Mucosa of descending colon (tissue), 3 donors: ENCODE results near the gene ANKS6. TPM values are rescaled to one million over a fixed set of nuclear protein-coding genes. Genes with fewer than 3 reads are reported as not detected.

Experiments used
- ATAC-seq: fragments of 200-7000 bp; cut with Tn5 transposase; one replicate; pipeline ENCODE4 v1.9.1; 2020; ENCODE audit warnings: mild to moderate bottlenecking, moderate library complexity
- DNase-seq, 3 donors: peaks; one replicate each; pipeline ENCODE4 v3.0.0-alpha.2; 2020
- H3K36me3 ChIP-seq: fragments of 200-600 bp; one replicate; pipeline ENCODE4 v1.8.0; 2021; ENCODE audit warnings: low read depth, mild to moderate bottlenecking
- H3K4me1 ChIP-seq: fragments of 200-600 bp; one replicate; pipeline ENCODE4 v1.8.0; 2021; ENCODE audit warnings: low read depth, mild to moderate bottlenecking
- H3K4me3 ChIP-seq: fragments of 200-600 bp; one replicate; pipeline ENCODE4 v1.8.0; 2021; ENCODE audit warnings: mild to moderate bottlenecking
- H3K9me3 ChIP-seq: fragments of 200-600 bp; one replicate; pipeline ENCODE4 v1.8.0; 2021; ENCODE audit warnings: mild to moderate bottlenecking
- intact Hi-C, 2 donors: fragments of 100-400 bp; cut with DNase I in 1 of 2; cut with micrococcal nuclease in 1 of 2; formaldehyde crosslinking; loops; one replicate each; pipeline versions ENCODE4 v1.11.0 to v1.11.1; 2022; cut with DNase I, micrococcal nuclease
- total RNA-seq, 3 donors: library from RNA; stranded (reverse); fragmentation: NEBNext Ultra II Directional in 2 of 3; extraction: Animal tissue kit (Norgen Biotek cat#: 25700) in 2 of 3; gene quantifications; one replicate each; pipeline versions ENCODE4 v1.2.1 to v1.2.4, GENCODE V29; 2021 to 2023
- TF ChIP-seq, protein P1 (sequence below): fragments of 200-600 bp; IDR thresholded peaks from one replicate; pipeline ENCODE4 v1.8.0; 2022; ENCODE audit warnings: antibody characterized with exemption, mild to moderate bottlenecking
- donor health status: DM: no; HTN: no; CAD: no; lungs with moderate emphysema.
- donor health status: DM: no; HTN: no; CAD: no.
- donor health status: DM: no; HTN: yes; CAD: no.

ANKS6 gene
- total RNA-seq, 3 donors from 2014 or later, result 16.6 to 23.4 (median 22.4) TPM

DNA sequence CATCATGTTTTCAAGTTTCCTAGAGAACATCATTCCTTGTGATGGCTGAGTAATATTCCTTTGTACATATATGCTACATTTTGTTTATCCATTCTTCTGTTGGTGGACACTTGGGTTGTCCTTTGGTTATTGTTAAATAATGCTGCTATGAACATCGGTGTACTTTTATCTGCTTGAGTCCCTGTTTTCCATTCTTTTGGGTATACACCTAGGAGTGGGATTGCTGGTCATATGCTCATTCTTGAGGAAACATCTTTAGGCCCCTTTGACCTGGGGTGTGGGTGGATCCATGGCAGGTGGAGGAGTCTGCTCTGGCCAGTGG is 36.4 kb upstream of the ANKS6 start:
- ATAC-seq (no peak), DNase-seq (no peak)
- intact Hi-C loops, result no loop called here
- TF ChIP-seq, protein P1, sequence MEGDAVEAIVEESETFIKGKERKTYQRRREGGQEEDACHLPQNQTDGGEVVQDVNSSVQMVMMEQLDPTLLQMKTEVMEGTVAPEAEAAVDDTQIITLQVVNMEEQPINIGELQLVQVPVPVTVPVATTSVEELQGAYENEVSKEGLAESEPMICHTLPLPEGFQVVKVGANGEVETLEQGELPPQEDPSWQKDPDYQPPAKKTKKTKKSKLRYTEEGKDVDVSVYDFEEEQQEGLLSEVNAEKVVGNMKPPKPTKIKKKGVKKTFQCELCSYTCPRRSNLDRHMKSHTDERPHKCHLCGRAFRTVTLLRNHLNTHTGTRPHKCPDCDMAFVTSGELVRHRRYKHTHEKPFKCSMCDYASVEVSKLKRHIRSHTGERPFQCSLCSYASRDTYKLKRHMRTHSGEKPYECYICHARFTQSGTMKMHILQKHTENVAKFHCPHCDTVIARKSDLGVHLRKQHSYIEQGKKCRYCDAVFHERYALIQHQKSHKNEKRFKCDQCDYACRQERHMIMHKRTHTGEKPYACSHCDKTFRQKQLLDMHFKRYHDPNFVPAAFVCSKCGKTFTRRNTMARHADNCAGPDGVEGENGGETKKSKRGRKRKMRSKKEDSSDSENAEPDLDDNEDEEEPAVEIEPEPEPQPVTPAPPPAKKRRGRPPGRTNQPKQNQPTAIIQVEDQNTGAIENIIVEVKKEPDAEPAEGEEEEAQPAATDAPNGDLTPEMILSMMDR, result no peak
- no peaks in the 10 kb centered on the region for H3K9me3 ChIP-seq
- H3K36me3 ChIP-seq, result no peaks in the 10 kb centered on the region
- H3K4me1 ChIP-seq, result no peaks in the 10 kb centered on the region
- no peak overlapping the region for H3K4me3 ChIP-seq

DNA sequence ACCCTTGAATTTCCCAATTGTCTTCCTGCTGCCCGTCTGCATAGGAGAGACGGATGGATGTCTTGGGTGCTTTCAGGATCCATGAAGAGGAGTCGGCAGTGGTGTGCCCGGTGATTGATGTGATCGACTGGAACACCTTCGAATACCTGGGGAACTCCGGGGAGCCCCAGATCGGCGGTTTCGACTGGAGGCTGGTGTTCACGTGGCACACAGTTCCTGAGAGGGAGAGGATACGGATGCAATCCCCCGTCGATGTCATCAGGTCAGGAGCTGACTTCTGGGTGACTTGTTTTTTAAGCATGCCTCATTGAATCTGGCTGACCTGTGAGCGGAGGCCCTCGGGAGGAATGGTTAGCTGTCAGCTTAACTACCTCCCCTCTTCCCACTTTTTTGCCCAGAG is 35.3 kb upstream of the ANKS6 start:
- H3K4me3 ChIP-seq, result no peak overlapping the region
- DNase-seq (no peak), ATAC-seq (no peak)
- H3K9me3 ChIP-seq, result no peaks in the 10 kb centered on the region
- TF ChIP-seq, protein P1, result no peak
- no peaks in the 10 kb centered on the region for H3K4me1 ChIP-seq
- intact Hi-C loops, result no loop called here
- peaks cover 2% of the 10 kb centered on the region for H3K36me3 ChIP-seq

DNA sequence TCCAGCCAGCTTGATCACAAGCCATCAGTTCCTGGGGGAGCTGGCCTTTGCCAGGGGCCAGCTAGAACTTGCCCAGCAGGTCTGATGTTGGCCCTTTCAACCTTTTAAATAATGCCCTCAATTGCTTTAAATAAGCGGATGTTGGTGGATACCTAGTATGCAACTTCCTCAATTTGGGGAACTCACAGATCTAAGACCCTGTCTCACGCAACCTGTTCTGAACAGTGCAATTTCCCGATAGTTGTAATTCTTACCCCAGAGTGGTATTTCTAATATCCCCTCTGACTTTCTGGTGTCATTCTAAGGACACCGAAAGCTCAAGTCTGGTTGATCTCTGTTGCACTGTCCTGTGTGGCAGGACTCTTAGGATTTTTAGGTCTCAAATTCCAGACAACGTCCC is 34.2 kb upstream of the ANKS6 start:
- TF ChIP-seq, protein P1, result no peak
- intact Hi-C loops, result no loop called here
- H3K36me3 ChIP-seq, result peaks cover 3% of the 10 kb centered on the region
- ATAC-seq (no peak), DNase-seq (no peak)
- no peaks in the 10 kb centered on the region for H3K4me1 ChIP-seq
- H3K4me3 ChIP-seq, result no peak overlapping the region
- no peaks in the 10 kb centered on the region for H3K9me3 ChIP-seq

DNA sequence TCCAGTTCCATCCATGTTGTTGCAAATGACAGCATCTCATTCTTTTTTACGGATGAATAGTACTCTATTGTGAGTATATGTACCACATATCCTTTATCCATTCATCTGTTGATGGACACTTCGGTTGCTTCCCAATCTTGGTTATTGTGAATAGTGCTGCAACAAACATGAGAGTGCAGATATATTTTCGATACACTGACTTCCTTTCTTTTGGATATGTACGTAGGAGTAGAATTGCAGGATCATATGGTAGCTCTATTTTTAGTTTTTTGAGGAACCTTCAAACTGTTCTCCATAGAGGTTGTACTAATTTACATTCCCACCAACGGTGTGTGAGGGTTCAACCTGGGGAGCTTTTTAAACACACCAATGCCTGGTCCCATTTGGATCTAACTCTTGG is 33.4 kb upstream of the ANKS6 start:
- no peaks in the 10 kb centered on the region for H3K4me1 ChIP-seq
- ATAC-seq (no peak), DNase-seq (no peak)
- H3K36me3 ChIP-seq, result peaks cover 3% of the 10 kb centered on the region
- H3K4me3 ChIP-seq, result no peak overlapping the region
- intact Hi-C loops, result no loop called here
- no peaks in the 10 kb centered on the region for H3K9me3 ChIP-seq
- TF ChIP-seq, protein P1, result no peak

DNA sequence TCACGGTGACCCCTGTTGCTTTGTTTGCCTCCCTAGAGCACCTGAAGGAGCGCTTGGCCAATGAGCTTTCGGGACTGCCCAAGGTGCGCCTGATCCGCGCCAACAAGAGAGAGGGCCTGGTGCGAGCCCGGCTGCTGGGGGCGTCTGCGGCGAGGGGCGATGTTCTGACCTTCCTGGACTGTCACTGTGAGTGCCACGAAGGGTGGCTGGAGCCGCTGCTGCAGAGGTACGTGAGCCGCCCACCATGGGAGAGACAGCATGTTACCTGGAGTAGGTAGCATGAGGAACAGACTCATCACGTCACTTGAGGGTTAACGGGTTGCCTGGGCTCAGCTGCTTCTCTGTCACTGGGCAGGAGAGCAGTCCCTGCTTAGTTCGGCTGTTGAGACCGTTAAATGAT is 30.4 kb upstream of the ANKS6 start:
- DNase-seq (no peak), ATAC-seq (no peak)
- Histone ChIP-seq H3K4me3 (no peak overlapping the region), H3K36me3 (peaks cover 3% of the 10 kb centered on the region), H3K4me1 (no peaks in the 10 kb centered on the region), H3K9me3 (no peaks in the 10 kb centered on the region)
- intact Hi-C loops, result no loop called here
- TF ChIP-seq, protein P1, result no peak

DNA sequence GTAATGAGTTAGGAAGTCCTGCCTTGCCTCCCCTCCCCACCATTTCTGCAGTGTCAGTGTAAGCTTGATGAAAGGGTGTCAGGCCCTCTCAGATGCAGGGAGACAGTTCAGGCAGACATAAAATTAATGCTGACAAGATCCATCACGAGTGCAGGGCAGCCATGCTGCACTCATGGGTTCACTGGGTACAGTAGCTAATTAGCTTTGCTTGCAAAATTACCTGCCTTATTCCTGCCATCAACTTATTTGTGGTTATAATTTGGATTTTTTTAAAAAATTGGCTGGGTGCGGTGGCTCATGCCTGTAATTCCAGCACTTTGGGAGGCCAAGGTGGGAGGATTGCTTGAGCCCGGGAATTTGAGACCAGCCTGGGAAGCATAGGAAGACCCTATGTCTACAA is 29.1 kb upstream of the ANKS6 start:
- TF ChIP-seq, protein P1, result no peak
- peaks cover 3% of the 10 kb centered on the region for H3K36me3 ChIP-seq

More for the DNA sequence above, 29.1 kb upstream of the ANKS6 start:
- DNase-seq (no peak), ATAC-seq (no peak)
- intact Hi-C loops, result no loop called here
- Histone ChIP-seq H3K4me1 (no peaks in the 10 kb centered on the region), H3K4me3 (no peak overlapping the region), H3K9me3 (no peaks in the 10 kb centered on the region)
